ENCODE data around the gene ADD1.

ADD1 gene

DNA sequence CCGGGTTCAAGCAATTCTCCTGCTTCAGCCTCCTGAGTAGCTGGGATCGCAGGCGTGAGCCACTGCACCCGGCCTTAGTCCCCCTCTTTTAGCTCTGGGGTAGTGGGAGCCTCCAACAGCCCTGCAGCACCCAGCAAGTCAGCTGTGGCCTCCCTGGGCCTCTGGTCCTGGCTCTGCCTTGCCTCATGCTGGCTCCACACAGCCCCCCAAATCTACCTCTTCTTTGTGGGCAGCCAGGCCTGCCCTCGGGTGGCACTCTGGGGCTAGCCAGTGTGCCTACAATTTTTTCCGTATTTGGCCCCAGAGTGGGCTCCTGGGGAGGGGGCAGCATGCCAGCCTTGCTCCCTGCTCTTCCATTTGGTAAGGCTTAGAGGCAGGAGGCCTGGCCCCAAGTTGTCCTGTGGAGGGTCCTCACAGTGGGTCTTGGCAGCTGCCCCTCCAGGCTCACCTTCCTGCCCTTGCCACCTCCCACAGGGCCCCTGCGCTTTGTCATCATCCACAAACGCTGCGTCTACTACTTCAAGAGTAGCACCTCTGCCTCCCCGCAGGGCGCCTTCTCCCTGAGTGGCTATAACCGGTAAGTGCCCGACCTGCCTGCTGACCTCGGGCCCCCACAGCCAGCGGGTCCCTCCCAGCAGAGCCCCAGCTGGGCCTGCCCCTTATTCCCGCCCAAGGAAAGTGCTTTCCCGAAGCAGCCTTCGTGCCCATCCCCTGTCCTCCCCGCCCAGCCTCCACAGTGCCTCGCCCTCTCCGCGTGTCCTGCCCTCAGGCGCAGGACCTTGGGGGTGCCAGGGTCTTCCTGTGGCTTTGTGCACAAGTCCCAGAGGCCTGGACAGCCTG, 21.0 kb upstream of the ADD1 start:
- no peak for DNase-seq (ENCODE audit: low read depth)

DNA sequence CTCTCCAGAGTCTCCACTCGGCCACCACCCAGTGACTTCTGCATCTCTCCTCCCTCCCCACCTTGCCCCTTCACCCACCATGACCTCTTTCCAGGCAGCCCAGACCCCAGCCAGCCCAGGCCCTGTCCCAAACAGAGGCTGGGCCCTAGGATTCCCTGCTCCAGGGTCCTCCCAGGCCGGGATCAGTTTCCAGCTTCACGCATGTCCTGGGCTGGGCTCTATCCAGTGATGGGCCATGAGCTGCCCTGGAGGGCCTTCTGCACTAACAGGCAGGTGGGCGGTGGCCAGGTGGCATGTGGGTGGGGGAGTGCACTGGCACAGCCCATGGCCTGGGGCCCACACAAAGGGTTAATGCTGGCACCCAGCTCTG, 20.4 kb upstream of the ADD1 start:
- DNase-seq (ENCODE audit: low read depth) = no peak

DNA sequence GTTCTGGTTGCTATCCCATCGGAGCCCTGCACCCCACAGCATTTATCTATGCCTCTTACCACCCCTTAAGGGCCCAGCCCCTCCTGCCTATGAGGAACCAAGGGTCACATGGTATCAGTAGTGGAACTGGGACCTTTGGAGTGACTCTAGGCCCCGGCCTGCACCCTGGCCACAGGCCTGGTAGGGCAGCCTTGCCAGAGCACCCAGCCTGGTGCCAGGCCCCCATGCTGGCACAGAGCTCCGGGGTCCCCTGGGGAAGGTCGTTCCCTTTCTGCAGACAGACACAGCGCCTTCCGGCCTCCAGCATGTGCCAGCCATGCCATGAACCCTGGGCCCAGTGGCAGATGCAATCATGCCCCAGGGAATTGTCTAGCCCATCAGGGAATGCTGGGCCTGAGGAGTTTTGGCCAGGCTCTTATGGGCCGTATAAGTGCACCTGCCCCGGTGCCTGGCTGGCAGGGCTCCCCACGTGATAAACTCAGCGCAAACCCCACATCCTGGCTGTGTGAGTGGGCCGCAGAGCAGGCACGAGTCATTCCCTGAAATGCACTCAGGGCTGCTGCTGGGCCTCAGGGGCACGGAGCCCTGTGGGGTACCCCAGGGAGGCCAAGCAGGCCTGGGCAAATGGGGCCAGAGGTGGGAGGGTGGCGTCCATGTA, 19.8 kb upstream of the ADD1 start:
- DNase-seq (ENCODE audit: low read depth) = no peak

DNA sequence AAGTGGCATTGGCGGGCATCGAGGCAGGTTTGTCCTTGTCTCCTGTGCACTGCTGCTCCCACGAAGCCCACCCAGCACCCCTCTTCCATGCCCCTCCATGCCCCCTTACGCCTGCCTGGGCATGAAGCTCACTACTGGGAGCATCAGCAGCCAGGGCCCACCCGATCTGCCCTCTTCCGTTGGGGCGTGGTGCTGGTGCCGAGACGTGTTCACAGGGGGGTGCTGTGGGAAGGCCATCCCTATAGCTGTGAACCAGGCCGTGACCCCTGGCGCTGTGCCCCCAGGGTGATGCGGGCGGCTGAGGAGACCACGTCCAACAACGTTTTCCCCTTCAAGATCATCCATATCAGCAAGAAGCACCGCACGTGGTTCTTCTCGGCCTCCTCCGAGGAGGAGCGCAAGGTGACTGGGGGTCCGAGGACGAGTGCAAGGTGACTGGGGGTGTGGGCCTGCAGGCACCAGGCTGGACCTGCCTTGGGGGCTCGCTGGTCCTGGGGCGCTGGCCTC, 19.3 kb upstream of the ADD1 start:
- DNase-seq (ENCODE audit: low read depth) = no peak

DNA sequence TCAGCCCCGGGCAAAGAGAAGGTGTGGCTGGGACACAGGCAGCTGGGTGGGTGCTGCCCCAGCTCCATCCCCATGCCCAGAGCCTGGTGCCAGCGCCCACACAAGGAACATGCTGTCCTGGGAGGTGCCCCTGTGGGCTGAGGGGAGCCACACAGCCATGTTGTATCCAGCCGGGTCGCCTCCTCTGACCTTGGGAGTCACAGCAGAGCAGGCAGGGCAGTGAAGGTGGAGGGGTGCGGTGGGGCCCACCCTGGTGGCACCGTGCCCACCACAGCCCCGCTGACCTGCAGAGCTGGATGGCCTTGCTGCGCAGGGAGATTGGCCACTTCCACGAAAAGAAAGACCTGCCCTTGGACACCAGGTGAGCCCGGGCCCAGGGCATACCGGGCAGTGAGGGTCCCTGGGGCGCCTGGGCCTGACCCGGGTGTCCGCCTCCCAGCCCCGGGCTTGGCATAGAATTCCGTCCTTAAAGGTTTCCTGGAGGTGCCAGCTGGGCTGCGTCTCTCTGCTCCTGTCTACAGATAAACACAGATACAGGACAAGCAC, 18.7 kb upstream of the ADD1 start:
- no peak for DNase-seq (ENCODE audit: low read depth)

DNA sequence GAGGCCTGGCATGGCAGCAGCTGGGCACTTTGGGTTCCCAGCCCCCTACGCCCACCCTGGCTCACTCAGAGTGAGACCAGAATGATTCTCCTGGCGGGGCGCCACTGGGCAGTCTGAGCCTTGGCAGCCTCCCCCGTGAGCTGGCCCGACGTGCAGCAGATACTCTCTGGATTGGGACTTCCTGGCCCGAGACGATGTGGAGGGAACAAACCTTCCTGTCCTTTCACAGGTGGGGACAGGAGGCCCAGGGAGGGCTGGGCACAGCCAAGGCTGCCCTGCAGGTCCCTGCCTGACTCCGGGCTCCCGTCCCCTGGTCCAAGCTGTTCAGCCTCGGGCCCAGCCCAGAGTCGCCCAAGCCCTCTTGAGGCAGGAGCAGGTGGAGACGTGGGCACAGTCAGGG, 17.9 kb upstream of the ADD1 start:
- no peak for DNase-seq (ENCODE audit: low read depth)

DNA sequence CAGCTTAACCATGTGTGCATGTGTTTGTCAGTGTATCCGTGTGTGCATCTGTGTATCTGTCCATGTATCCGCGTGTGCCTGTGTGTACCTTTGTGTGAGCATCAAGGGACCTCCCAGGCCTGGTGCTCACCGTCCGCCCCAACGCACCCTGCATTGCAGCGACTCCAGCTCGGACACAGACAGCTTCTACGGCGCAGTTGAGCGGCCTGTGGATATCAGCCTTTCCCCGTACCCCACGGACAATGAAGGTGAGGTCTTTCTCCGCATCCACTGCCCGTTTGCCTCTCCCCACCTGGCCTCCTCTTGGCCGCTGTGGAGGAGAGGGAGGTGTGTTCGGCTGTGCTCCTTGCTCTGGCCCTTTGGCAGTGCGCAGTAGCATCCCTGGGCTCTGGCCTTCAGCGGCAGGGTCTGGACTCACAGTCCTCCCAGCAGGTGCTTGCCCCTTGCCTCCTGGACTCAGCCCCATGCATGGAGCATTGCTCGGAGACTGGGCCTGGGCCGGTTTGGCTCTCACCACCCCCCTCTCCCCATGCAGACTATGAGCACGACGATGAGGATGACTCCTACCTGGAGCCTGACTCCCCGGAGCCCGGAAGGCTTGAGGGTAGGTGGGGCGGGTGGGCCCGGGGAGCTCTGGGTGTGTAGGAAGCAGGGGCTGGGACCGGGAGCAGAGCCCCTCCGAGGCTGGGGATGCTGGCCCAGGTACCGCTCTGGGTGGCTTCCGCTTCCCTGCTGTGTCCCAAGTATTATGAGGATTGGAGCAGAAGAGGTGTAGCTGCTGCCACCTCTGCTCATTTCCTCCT, 16.4 kb upstream of the ADD1 start:
- DNase-seq (ENCODE audit: low read depth) = no peak

DNA sequence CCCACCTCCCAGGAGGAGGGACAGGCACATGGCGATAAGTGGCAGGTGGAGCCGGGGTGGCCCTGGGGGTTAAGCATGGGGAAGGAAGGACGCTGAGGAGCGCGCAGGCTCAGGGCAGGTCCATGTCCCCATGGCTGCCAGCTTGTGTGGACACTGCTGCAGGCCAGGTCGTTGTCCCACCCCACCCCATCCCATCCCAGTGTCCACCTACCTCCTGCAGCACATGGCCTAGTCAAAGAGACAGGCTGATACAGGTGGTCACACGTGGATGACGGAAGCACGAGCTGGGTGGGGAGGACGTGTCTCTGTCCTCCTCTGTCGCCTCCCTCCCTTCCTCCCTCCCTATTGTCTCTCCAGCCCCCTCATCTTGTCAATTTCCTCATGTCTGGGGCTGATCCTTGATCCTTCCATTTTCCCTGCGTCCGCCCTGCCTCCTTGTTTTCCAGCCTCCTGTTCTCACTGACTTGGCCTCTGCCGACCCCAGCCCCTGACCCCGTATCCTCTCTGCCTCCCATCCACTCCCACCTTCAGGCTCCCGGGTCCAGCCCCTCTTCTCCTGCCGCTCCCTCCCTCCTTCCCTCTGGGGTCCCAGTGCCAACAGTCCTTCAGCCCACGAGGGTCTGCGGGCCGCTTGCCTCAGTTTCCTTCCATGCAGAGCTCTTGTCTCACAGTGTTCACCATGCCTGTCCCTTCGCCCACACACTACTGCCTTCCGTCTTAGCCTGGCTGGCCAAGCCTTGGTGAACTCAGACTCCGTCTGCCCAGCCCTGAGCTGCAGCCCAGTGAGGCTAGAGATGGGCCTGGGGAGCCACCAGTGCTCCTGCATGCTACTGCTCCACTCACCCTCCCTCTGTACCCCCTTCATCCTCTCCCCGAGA, 15.5 kb upstream of the ADD1 start:
- DNase-seq (ENCODE audit: low read depth) = no peak

DNA sequence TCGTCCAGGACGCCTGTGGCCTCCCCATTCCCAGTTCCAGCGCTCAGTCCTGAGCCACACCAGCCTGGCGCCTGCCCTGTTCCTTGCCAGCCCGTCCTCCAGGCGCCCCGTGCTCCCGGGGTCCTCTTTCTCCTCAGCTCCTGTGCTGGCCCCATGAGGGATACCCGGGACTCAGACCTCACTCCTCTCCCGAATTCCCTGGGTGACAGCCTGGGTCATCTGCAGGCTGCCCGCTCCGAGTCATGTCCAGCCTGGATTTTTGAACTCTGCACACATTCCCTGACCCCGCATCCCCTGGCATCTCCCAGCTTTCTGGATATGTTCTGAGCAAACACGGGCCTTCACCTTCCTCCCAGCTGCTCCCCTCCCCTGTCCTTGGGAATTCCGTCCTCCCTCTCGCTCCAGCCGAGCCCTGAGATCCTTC, 14.9 kb upstream of the ADD1 start:
- no peak for DNase-seq (ENCODE audit: low read depth)

DNA sequence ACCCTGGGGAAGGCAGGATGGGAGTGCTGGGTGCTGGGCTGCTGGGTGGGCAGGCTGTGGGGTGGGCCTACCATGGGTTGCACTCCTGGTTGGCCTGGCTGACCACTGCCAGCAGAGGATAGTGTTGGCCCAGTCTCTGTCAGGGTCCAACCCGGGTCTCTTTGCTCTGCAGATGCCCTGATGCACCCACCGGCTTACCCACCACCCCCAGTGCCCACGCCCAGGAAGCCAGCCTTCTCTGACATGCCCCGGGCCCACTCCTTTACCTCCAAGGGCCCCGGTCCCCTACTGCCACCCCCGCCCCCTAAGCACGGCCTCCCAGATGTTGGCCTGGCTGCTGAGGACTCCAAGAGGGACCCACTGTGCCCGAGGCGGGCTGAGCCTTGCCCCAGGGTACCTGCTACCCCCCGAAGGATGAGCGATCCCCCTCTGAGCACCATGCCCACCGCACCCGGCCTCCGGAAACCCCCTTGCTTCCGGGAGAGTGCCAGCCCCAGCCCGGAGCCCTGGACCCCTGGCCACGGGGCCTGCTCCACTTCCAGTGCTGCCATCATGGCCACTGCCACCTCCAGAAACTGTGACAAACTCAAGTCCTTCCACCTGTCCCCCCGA, 14.2 kb upstream of the ADD1 start:
- no peak for DNase-seq (ENCODE audit: low read depth)

DNA sequence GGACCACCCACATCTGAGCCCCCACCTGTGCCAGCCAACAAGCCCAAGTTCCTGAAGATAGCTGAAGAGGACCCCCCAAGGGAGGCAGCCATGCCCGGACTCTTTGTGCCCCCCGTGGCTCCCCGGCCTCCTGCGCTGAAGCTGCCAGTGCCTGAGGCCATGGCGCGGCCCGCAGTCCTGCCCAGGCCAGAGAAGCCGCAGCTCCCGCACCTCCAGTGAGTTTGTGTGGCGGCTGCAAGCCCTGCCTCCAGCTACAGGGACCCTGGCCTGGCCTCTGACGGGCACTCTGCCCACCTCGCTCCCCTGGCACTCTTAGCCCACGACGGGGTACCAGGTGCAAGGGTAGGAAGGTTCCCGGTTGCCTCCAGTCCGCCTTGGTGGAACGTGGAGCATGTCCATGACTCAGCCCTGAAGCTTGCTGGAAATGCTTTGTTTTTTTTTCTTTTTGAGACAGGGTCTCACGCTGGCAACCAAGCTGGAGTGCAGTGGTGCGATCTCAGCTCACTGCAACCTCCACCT, 13.7 kb upstream of the ADD1 start:
- no peak for DNase-seq (ENCODE audit: low read depth)

DNA sequence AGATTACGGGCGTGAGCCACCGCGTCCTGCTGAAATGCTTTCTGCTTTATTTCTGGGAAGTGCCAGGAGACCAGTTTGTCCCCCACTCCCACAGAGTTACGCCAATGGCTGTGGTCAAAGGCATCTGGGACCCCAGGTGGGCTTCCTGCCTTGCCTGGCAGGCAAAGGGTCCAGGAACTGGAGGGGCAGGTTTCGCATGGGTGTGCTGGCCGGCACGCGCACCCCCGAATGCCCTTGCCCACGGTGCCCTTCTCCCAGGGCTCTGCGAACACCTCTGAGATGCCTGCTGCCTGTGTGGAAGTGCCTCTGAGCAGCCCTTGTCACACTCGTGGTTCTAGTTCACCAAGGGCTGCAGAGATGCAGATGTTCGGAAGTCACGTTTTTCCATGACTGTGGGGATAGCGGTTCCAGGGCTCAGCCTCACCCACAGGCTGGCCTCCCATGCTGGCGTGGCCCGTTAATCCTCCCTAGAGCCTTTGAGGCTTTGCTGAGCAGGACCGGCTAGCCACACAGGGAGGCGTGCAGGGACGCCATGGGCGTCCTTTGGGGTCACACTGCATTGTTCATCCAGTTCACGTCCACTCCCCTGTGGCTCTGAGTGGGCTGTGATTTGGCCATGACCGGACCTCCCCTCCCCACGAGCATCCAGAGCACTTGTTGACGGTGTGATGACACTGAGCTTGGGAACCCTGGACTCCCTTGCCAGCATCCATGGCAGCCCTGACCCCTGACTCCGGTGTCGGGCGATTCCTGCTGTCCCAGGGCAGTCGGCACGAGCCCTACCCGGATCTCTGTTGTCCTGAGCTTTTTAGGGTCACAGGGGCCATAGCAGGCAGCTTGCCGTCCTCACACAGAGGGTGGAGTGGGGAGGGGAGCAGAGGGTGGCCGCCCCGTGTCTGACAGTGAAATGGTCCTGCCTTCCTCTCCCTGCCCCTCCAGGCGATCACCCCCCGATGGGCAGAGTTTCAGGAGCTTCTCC, 12.7 kb upstream of the ADD1 start:
- no peak for DNase-seq (ENCODE audit: low read depth)

DNA sequence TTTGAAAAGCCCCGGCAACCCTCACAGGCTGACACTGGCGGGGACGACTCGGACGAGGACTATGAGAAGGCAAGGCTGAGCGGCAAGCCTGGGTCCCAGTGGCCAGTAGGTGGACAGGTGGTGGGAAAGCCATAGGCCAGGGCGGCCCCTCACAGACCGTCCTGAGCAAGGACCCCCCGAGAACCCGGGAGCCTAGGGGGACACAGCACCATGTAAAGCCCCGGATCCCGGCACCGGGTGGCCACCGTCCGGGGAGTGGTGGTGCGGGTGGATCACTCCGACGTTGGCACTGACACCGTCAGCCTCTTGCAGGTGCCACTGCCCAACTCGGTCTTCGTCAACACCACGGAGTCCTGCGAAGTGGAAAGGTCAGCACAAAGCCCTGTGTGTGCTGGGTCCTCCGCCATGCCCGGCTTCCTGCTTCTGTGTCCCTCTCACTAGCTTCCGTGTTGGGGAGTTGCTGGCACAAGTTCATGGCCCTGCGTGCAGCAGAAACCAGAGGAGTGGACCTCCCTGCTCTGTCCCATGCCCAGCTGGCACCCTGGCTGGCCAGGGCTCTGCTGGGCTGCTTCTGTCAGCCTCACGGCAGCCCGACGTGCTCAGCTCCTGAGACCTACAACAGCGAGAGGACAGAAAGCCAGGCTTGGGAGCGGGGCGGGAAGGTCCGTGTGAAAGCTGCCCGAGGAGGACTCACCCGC, 11.9 kb upstream of the ADD1 start:
- DNase-seq (ENCODE audit: low read depth) = no peak

DNA sequence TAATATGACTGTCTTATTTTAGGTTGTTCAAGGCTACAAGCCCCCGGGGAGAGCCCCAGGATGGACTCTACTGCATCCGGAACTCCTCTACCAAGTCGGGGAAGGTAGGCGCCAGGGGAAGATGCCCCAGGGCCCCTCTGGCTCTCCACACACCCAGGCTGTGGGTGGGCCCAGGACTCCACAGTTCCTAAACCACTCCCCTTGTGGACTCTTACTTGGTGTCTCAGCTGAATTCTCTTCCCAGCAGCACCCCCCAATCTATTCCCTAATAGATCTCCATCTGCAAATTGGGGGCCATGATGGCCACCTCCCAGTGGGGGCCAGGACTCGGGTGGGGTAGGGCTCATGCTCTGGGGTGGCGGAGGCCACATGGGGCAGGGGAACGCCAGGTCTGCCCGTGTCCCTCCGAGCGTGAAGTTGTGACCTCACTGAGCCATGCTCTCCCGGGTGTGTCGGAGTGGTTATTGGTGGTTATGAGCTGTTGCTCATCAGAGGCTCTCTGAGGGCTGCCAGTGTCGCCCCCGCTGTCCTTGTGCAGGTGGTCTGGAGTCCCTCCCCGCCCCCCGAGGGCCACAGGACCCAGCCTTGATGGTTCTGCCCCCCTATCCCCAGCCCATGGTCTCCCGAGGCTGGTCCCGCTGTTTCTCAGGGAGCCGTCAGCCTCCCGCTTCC, 11.2 kb upstream of the ADD1 start:
- no peak for DNase-seq (ENCODE audit: low read depth)

DNA sequence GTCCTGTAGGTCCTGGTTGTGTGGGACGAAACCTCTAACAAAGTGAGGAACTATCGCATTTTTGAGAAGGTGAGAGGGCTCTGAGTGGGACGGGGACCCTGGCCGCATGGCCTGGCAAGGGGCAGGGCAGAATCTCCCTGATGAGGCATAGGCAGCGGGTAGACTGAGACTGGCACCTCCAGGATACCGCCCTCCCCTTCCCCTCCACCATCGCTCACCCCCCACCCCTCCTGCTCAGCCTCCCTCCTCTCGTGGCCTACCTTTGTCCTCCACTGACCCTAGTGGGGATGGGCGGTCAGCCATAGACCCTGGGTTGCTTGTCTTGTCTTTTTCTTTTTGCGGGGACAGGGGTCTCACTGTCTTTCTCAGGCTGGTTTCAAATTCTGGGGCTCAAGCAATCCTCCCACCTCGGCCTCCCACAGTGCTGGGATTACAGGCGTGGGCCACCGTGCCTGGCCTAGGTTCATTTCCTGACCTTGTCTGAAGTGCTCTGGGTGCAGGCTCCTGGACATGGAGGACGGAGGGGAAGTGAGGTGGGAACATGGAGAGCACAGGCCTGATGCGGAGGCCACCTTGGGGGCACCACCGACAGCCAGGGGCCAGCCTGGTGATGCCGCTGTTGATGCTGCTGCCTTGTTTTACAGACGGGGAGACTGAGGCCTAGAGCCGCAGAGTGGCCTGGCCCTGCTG, 10.5 kb upstream of the ADD1 start:
- DNase-seq (ENCODE audit: low read depth) = no peak

DNA sequence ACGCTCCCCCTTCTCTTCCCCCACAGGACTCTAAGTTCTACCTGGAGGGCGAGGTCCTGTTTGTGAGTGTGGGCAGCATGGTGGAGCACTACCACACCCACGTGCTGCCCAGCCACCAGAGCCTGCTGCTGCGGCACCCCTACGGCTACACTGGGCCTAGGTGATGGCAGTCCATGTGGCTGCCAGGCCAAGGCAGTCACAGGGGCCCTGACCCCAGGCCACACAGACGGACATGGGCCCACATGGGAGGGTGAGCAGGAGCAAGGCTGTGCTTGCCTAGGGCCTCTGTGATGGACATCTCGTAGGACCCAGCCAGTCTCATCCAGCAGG, 10.0 kb upstream of the ADD1 start:
- DNase-seq (ENCODE audit: low read depth) = no peak

DNA sequence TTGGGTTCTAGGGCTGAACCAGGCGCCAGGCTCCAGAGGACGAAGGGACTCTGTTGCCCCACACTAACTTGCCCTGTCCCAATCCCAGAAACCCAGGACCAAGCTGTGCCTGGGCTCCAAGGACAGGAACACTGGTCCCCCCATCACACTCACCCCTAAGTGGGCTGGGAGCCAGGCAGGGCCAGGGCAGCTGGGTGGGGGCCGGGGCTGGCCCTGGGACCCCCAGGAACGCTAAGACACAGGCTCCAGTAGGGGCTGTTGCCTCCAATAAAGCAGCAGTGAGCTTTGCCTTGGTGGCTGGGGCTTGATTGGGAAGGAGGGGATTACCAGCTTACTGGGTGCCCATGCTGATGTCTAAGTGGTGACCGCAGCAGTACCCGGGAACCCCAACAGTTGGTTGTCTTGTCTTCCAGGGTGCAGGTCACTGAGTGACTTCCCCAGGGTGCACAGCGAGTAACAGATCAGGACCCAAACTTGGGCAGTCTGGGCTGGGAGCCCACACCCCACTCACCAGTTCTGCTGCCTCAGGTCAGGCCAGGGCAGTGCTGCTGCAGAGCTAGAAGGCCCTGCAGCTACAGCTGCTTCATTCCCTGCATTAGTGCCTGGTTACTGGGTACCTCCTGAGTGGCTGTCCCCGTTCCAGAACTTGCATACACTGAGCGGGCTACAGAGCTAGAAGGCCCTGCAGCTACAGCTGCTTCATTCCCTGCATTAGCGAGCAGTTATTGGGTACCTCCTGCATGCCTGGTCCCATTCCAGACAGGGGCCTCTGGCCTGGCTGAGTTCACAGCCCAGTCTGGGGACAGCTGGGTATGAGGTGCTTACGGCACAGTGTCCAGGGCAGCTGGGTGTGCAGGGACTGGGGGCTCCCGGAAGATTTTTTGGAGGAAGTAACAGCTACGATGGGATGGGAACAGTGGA, 9.4 kb upstream of the ADD1 start:
- DNase-seq (ENCODE audit: low read depth) = no peak
